ENCODE data around the gene NDST1. TPM values are rescaled to one million over a fixed set of nuclear protein-coding genes. Genes with fewer than 3 reads are reported as not detected.

Gene NDST1
- total RNA-seq, 4 donors from 2014 or later = 58.3 to 146 (median 72.1) TPM

GRCh38 chr5:150560401-150561191, 52.7 kb downstream of the NDST1 start:
- ATAC-seq = peak; percentile 89
- TF ChIP-seq CTCF (IDR thresholded peaks at IDR 0.05) (peak; percentile 87 to 98 (median 97)), EP300 (IDR thresholded peaks at IDR 0.05) (no peak)
- WGBS, 2 donors (ENCODE audit: low coverage in 1 of 2) = 11 to 16% methylated on average over 10 of the region's 11 CpGs

GRCh38 chr5:150561192-150561512, 53.2 kb downstream of the NDST1 start:
- no peak for TF ChIP-seq POLR2AphosphoS5 (IDR thresholded peaks at IDR 0.05)
- TF ChIP-seq POLR2A (IDR thresholded peaks at IDR 0.05) = no peak
- TF ChIP-seq CTCF (IDR thresholded peaks at IDR 0.05) = no peak
- no peak for TF ChIP-seq EP300 (IDR thresholded peaks at IDR 0.05)
- no peak for ATAC-seq
- Histone ChIP-seq H3K27me3 (no peaks in the 10 kb centered on the region), H3K9me3 (no peaks in the 10 kb centered on the region), H3K4me3 (no peak overlapping the region), H3K27ac (no peak overlapping the region), H3K36me3 (peaks cover 0 to 6% of the 10 kb centered on the region in 2 donors), H3K4me1 (peaks cover 0 to 23% (median 0%) of the 10 kb centered on the region in 3 donors)
- 24 to 38% methylated on average over 2 of the region's 2 CpGs for WGBS, 2 donors (ENCODE audit: low coverage in 1 of 2)

More at GRCh38 chr5:150560401-150561191, 52.7 kb downstream of the NDST1 start:
- H3K27me3 ChIP-seq = no peaks in the 10 kb centered on the region
- H3K27ac ChIP-seq = no peak overlapping the region
- peaks cover 0 to 23% (median 0%) of the 10 kb centered on the region in 3 donors for H3K4me1 ChIP-seq
- H3K36me3 ChIP-seq = peaks cover 0 to 12% of the 10 kb centered on the region in 2 donors
- H3K4me3 ChIP-seq = no peak overlapping the region
- H3K9me3 ChIP-seq = no peaks in the 10 kb centered on the region

GRCh38 chr5:150561571-150562275, 53.8 kb downstream of the NDST1 start:
- H3K9me3 ChIP-seq = no peaks in the 10 kb centered on the region
- H3K4me1 ChIP-seq = peaks cover 0 to 23% (median 0%) of the 10 kb centered on the region in 3 donors
- H3K27me3 ChIP-seq = no peaks in the 10 kb centered on the region
- no peak for ATAC-seq
- H3K36me3 ChIP-seq = peaks cover 0 to under 1% of the 10 kb centered on the region in 2 donors
- 56 to 80% methylated on average over 3 of the region's 4 CpGs for WGBS, 2 donors (ENCODE audit: low coverage in 1 of 2)
- H3K4me3 ChIP-seq = no peak overlapping the region
- H3K27ac ChIP-seq = no peak overlapping the region
- TF ChIP-seq EP300 (IDR thresholded peaks at IDR 0.05) = no peak
- no peak for TF ChIP-seq CTCF (IDR thresholded peaks at IDR 0.05)
- no peak for TF ChIP-seq POLR2AphosphoS5 (IDR thresholded peaks at IDR 0.05)
- TF ChIP-seq POLR2A (IDR thresholded peaks at IDR 0.05) = no peak

- no peaks in the 10 kb centered on the region for H3K27me3 ChIP-seq
- peaks cover 0 to 15% (median 0%) of the 10 kb centered on the region in 3 donors for H3K4me1 ChIP-seq
- no peak overlapping the region for H3K27ac ChIP-seq
- H3K4me3 ChIP-seq = no peak overlapping the region
- H3K36me3 ChIP-seq = no peaks in the 10 kb centered on the region
- ATAC-seq = no peak
- 74% methylated on average over 2 of the region's 2 CpGs; no CpG with 5 or more reads in 1 of the 2 donors for WGBS, 2 donors (ENCODE audit: low coverage in 1 of 2)
- TF ChIP-seq CTCF (IDR thresholded peaks at IDR 0.05) = peak; percentile 24 to 56 (median 51)
- TF ChIP-seq EP300 (IDR thresholded peaks at IDR 0.05) = no peak
- H3K9me3 ChIP-seq = no peaks in the 10 kb centered on the region
Measured at GRCh38 chr5:150562832-150563231, 54.9 kb downstream of the NDST1 start.
